ENCODE data around the gene THOC2. TPM values are rescaled to one million over a fixed set of nuclear protein-coding genes. Genes with fewer than 3 reads are reported as not detected.
A peak's percentile ranks its signal among the peaks of the same experiment; 100 is the strongest.
"Not testable (repeated sequence)": the region's sequence is repeated elsewhere in the genome, so short reads cannot be mapped to it uniquely, and the experiment has no call there.

THOC2 gene
- total RNA-seq, 1 donor from 2014 or later, result 49.1 TPM

- no peak overlapping the region for H3K9ac ChIP-seq (ENCODE audit: low read depth in 1 of 3, low read length in 3 of 3)
- no peak overlapping the region for H3K4me3 ChIP-seq (ENCODE audit: low read length in 3 of 3)
- no peaks in the 10 kb centered on the region for H3K27me3 ChIP-seq (ENCODE audit: control insufficient read depth in 3 of 3, insufficient read depth in 3 of 3, low read length in 3 of 3)
- no peaks in the 10 kb centered on the region for H3K36me3 ChIP-seq (ENCODE audit: control insufficient read depth in 3 of 3, insufficient read depth in 3 of 3, low read length in 3 of 3)
- peaks cover 0 to 5% (median 3%) of the 10 kb centered on the region in 3 donors for H3K4me1 ChIP-seq (ENCODE audit: control insufficient read depth in 3 of 3, insufficient read depth in 3 of 3, low read length in 3 of 3)
- no peaks in the 10 kb centered on the region for H3K9me3 ChIP-seq (ENCODE audit: control insufficient read depth in 3 of 3, low read length in 3 of 3)
- H3K27ac ChIP-seq (ENCODE audit: low read depth, low read length), result no peak overlapping the region
Observed at GRCh38 chrX:123736333-123736921, 3.6 kb upstream of the THOC2 start.

- not testable (repeated sequence) for H3K4me1 ChIP-seq (ENCODE audit: control insufficient read depth in 3 of 3, insufficient read depth in 3 of 3, low read length in 3 of 3); H3K27ac ChIP-seq (ENCODE audit: low read depth, low read length); H3K36me3 ChIP-seq (ENCODE audit: control insufficient read depth in 3 of 3, insufficient read depth in 3 of 3, low read length in 3 of 3); H3K9ac ChIP-seq (ENCODE audit: low read depth in 1 of 3, low read length in 3 of 3); H3K9me3 ChIP-seq (ENCODE audit: control insufficient read depth in 3 of 3, low read length in 3 of 3); H3K27me3 ChIP-seq (ENCODE audit: control insufficient read depth in 3 of 3, insufficient read depth in 3 of 3, low read length in 3 of 3); H3K4me3 ChIP-seq (ENCODE audit: low read length in 3 of 3)
Observed at GRCh38 chrX:123735137-123735536, 2.3 kb upstream of the THOC2 start.

GRCh38 chrX:123734079-123734478 is 1.2 kb upstream of the THOC2 start:
- not testable (repeated sequence) for H3K36me3 ChIP-seq (ENCODE audit: control insufficient read depth in 3 of 3, insufficient read depth in 3 of 3, low read length in 3 of 3); H3K9ac ChIP-seq (ENCODE audit: low read depth in 1 of 3, low read length in 3 of 3); H3K4me3 ChIP-seq (ENCODE audit: low read length in 3 of 3); H3K4me1 ChIP-seq (ENCODE audit: control insufficient read depth in 3 of 3, insufficient read depth in 3 of 3, low read length in 3 of 3); H3K27ac ChIP-seq (ENCODE audit: low read depth, low read length); H3K9me3 ChIP-seq (ENCODE audit: control insufficient read depth in 3 of 3, low read length in 3 of 3); H3K27me3 ChIP-seq (ENCODE audit: control insufficient read depth in 3 of 3, insufficient read depth in 3 of 3, low read length in 3 of 3)

GRCh38 chrX:123731987-123732669 is 724 bp downstream of the THOC2 start:
- peak overlapping the region; percentile 84 for H3K27ac ChIP-seq (ENCODE audit: low read depth, low read length)
- H3K4me1 ChIP-seq (ENCODE audit: control insufficient read depth in 3 of 3, insufficient read depth in 3 of 3, low read length in 3 of 3), result peaks cover 0 to 10% (median 6%) of the 10 kb centered on the region in 3 donors
- H3K4me3 ChIP-seq (ENCODE audit: low read length in 3 of 3), result peak overlapping the region; percentile 79 to 83 (median 80)
- no peaks in the 10 kb centered on the region for H3K36me3 ChIP-seq (ENCODE audit: control insufficient read depth in 3 of 3, insufficient read depth in 3 of 3, low read length in 3 of 3)
- no peaks in the 10 kb centered on the region for H3K27me3 ChIP-seq (ENCODE audit: control insufficient read depth in 3 of 3, insufficient read depth in 3 of 3, low read length in 3 of 3)
- H3K9ac ChIP-seq (ENCODE audit: low read depth in 1 of 3, low read length in 3 of 3), result peak overlapping the region; percentile 77 to 85 (median 81)
- H3K9me3 ChIP-seq (ENCODE audit: control insufficient read depth in 3 of 3, low read length in 3 of 3), result no peaks in the 10 kb centered on the region

- Histone ChIP-seq H3K36me3 (ENCODE audit: control insufficient read depth in 3 of 3, insufficient read depth in 3 of 3, low read length in 3 of 3) (no peaks in the 10 kb centered on the region), H3K27me3 (ENCODE audit: control insufficient read depth in 3 of 3, insufficient read depth in 3 of 3, low read length in 3 of 3) (no peaks in the 10 kb centered on the region), H3K27ac (ENCODE audit: low read depth, low read length) (peak overlapping the region; percentile 84), H3K4me1 (ENCODE audit: control insufficient read depth in 3 of 3, insufficient read depth in 3 of 3, low read length in 3 of 3) (peaks cover 0 to 10% (median 6%) of the 10 kb centered on the region in 3 donors), H3K9ac (ENCODE audit: low read depth in 1 of 3, low read length in 3 of 3) (peak overlapping the region; percentile 77 to 85 (median 81)), H3K4me3 (ENCODE audit: low read length in 3 of 3) (peak overlapping the region; percentile 79 to 83 (median 80)), H3K9me3 (ENCODE audit: control insufficient read depth in 3 of 3, low read length in 3 of 3) (no peaks in the 10 kb centered on the region)
Observed at GRCh38 chrX:123731258-123731986, 1.4 kb downstream of the THOC2 start.

GRCh38 chrX:123728554-123728953 is 4.3 kb downstream of the THOC2 start:
- Histone ChIP-seq H3K27ac (ENCODE audit: low read depth, low read length) (no peak overlapping the region), H3K4me3 (ENCODE audit: low read length in 3 of 3) (no peak overlapping the region), H3K9ac (ENCODE audit: low read depth in 1 of 3, low read length in 3 of 3) (no peak overlapping the region), H3K27me3 (ENCODE audit: control insufficient read depth in 3 of 3, insufficient read depth in 3 of 3, low read length in 3 of 3) (no peaks in the 10 kb centered on the region), H3K36me3 (ENCODE audit: control insufficient read depth in 3 of 3, insufficient read depth in 3 of 3, low read length in 3 of 3) (no peaks in the 10 kb centered on the region), H3K4me1 (ENCODE audit: control insufficient read depth in 3 of 3, insufficient read depth in 3 of 3, low read length in 3 of 3) (peaks cover 0 to 10% (median 6%) of the 10 kb centered on the region in 3 donors), H3K9me3 (ENCODE audit: control insufficient read depth in 3 of 3, low read length in 3 of 3) (no peaks in the 10 kb centered on the region)

- Histone ChIP-seq H3K4me1 (ENCODE audit: control insufficient read depth in 3 of 3, insufficient read depth in 3 of 3, low read length in 3 of 3) (peaks cover 0 to 10% (median 6%) of the 10 kb centered on the region in 3 donors), H3K27me3 (ENCODE audit: control insufficient read depth in 3 of 3, insufficient read depth in 3 of 3, low read length in 3 of 3) (no peaks in the 10 kb centered on the region), H3K9ac (ENCODE audit: low read depth in 1 of 3, low read length in 3 of 3) (no peak overlapping the region), H3K27ac (ENCODE audit: low read depth, low read length) (no peak overlapping the region), H3K4me3 (ENCODE audit: low read length in 3 of 3) (no peak overlapping the region), H3K36me3 (ENCODE audit: control insufficient read depth in 3 of 3, insufficient read depth in 3 of 3, low read length in 3 of 3) (no peaks in the 10 kb centered on the region), H3K9me3 (ENCODE audit: control insufficient read depth in 3 of 3, low read length in 3 of 3) (no peaks in the 10 kb centered on the region)
Observed at GRCh38 chrX:123728016-123728415, 4.8 kb downstream of the THOC2 start.

GRCh38 chrX:123722193-123722592 is 10.7 kb downstream of the THOC2 start:
- H3K4me3 ChIP-seq (ENCODE audit: low read length in 3 of 3); H3K9me3 ChIP-seq (ENCODE audit: control insufficient read depth in 3 of 3, low read length in 3 of 3); H3K27ac ChIP-seq (ENCODE audit: low read depth, low read length); H3K36me3 ChIP-seq (ENCODE audit: control insufficient read depth in 3 of 3, insufficient read depth in 3 of 3, low read length in 3 of 3); H3K4me1 ChIP-seq (ENCODE audit: control insufficient read depth in 3 of 3, insufficient read depth in 3 of 3, low read length in 3 of 3); H3K27me3 ChIP-seq (ENCODE audit: control insufficient read depth in 3 of 3, insufficient read depth in 3 of 3, low read length in 3 of 3); H3K9ac ChIP-seq (ENCODE audit: low read depth in 1 of 3, low read length in 3 of 3): not testable (repeated sequence)

GRCh38 chrX:123720486-123720885 is 12.4 kb downstream of the THOC2 start:
- Histone ChIP-seq H3K36me3 (ENCODE audit: control insufficient read depth in 3 of 3, insufficient read depth in 3 of 3, low read length in 3 of 3) (no peaks in the 10 kb centered on the region), H3K27me3 (ENCODE audit: control insufficient read depth in 3 of 3, insufficient read depth in 3 of 3, low read length in 3 of 3) (no peaks in the 10 kb centered on the region), H3K9me3 (ENCODE audit: control insufficient read depth in 3 of 3, low read length in 3 of 3) (no peaks in the 10 kb centered on the region), H3K4me3 (ENCODE audit: low read length in 3 of 3) (no peak overlapping the region), H3K27ac (ENCODE audit: low read depth, low read length) (no peak overlapping the region), H3K9ac (ENCODE audit: low read depth in 1 of 3, low read length in 3 of 3) (no peak overlapping the region), H3K4me1 (ENCODE audit: control insufficient read depth in 3 of 3, insufficient read depth in 3 of 3, low read length in 3 of 3) (no peaks in the 10 kb centered on the region)

GRCh38 chrX:123713841-123714240 is 19.0 kb downstream of the THOC2 start:
- no peak overlapping the region for H3K9ac ChIP-seq (ENCODE audit: low read depth in 1 of 3, low read length in 3 of 3)

More at GRCh38 chrX:123713841-123714240, 19.0 kb downstream of the THOC2 start:
- Histone ChIP-seq H3K27me3 (ENCODE audit: control insufficient read depth in 3 of 3, insufficient read depth in 3 of 3, low read length in 3 of 3) (no peaks in the 10 kb centered on the region), H3K4me1 (ENCODE audit: control insufficient read depth in 3 of 3, insufficient read depth in 3 of 3, low read length in 3 of 3) (no peaks in the 10 kb centered on the region), H3K36me3 (ENCODE audit: control insufficient read depth in 3 of 3, insufficient read depth in 3 of 3, low read length in 3 of 3) (peaks cover 0 to 2% (median 0%) of the 10 kb centered on the region in 3 donors), H3K4me3 (ENCODE audit: low read length in 3 of 3) (no peak overlapping the region), H3K27ac (ENCODE audit: low read depth, low read length) (no peak overlapping the region), H3K9me3 (ENCODE audit: control insufficient read depth in 3 of 3, low read length in 3 of 3) (no peaks in the 10 kb centered on the region)

Measured in skeletal muscle tissue (tissue), 4 donors.